NCI-H524 treated with DMSO at 0.1 percent for 48 hours (cell line): Measurements from ENCODE around the gene CGAS.
"Not testable (repeated sequence)": the region's sequence is repeated elsewhere in the genome, so short reads cannot be mapped to it uniquely, and the experiment has no call there.

ENCODE experiments used
- DNase-seq: peaks from one replicate; lab custom pipeline; 2025; lab: John Stamatoyannopoulos, UW

The CGAS gene

GRCh38 chr6:73394577-73395354 is 57.3 kb downstream of the CGAS start, which contains the start of gene DDX43:
Gene DDX43 (plus strand): TSS chr6:73394828. CDS start chr6:73394906, 78 bp downstream.
- peak; percentile 22 for DNase-seq

DNA sequence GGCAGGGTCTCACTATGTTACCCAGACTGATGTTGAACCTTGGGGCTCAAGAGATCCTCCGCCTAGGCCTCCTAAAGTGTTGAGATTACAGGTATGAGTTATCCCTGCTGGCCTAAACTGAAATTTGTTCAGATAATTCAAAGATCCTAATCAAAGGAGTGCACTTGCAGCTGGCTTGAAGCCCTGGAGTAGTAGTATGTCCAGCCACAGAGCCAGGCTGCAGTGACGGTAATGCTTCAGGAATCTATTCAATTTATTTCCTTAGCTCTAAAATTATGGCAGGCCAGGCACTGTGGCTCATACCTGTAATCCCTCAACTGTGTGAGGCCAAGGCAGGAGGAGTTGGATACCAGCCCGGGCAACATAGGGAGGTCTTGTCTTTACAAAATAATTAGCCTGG is 58.8 kb downstream of the CGAS start:
- no peak for DNase-seq

DNA sequence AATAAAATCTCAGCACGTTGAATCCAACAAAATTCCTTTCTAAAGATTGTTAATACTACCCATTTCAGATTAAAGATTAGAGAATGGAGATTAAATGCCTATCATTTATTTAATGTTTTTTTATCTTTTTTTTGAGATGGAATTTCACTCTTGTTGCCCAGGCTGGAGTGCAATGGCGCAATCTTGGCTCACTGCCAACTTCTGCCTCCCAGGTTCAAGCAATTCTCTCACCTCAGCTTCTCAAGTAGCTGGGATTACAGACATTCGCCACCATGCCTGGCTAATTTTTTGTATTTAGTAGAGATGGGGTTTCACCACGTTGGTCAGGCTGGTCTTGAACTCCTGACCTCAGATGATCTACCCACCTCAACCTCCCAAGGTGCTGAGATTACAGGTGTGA is 59.9 kb downstream of the CGAS start:
- not testable (repeated sequence) for DNase-seq

- no peak for DNase-seq
These were observed 60.4 kb downstream of the CGAS start for GRCh38 chr6:73391675-73392074.

- no peak for DNase-seq
These were observed 62.2 kb downstream of the CGAS start for GRCh38 chr6:73389854-73390253.

DNA sequence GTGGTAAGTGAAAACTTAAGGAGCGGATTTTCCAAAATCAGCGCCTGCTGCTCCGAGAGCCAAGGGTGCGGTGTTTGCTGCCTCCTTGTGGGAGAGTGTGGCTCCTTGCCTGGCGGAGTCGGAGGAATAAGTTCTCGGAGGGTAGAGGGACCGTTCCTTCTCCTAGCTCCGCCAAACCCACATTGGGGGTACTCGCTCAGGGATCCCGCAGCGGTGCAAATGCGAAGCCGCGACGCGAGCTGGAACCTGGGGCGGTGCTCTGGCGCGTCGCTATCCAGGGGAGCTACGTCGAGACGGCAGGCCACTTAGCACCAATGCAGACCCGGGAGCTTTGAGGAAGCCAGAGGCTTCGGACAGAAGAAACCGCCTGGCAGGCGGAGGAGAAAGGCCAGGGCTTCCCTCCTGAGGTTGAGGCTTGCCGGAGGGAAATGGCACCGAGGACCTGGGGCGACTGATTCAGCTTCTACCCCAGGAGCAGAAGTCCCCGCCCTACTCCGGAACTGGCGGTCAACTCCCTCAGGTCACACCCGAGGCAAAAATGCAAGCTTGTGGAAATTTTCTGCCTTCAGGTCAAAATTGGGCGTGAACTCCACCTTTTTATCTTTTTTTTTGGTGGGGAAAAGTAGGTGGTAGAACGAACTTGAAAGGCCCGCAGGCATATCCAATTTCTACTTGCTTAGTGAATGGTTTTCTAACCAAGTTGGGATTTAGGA is 63.1 kb downstream of the CGAS start:
- DNase-seq = peak; percentile 26

DNA sequence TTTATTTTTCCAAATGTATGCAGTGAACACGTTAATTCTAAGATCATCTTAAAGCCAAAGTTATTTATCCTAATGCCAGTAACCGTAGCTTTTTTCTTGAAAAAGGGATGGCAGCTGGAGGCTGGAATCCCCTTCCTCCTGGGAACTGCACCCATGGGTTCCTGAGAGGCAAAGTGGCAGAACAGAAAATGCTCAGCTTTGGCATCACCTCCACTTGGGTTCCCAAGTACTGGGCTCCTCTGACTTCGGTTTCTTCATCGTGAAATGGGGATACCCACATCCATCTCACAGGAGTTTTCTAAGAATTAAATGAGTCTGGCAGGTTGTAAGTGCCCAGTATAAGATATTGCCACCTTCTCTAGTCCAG is 63.7 kb downstream of the CGAS start:
- DNase-seq = no peak

DNA sequence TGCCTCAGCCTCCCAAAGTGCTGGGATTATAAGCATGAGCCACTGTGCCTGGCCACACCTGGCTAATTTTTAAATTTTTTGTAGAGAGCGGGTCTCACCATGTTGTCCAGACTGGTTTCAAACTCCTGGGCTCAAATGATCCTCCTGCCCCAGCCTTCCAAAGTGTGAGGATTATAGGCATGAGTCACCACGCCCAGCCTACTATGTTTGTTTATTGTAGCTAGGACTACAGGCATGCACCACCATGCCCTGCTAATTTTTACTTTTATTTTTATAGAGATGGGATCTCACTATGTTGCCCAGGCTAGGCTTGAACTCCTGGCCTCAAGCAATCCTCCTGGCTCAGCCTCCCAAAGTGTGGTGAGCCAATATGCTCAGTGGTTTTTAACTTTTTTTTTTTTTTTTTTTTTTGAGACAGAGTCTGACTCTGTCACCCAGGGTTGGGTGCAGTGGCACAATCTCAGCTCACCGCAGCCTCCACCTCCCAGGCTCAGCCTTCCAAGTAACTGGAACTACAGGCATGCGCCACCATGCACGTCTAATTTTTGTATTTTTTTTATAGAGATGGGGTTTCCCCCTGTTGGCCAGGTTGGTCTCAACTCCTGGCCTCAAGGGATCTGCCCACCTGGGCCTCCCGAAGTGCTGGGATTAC is 69.5 kb downstream of the CGAS start:
- no peak for DNase-seq

GRCh38 chr6:73381531-73381930 is 70.6 kb downstream of the CGAS start:
- not testable (repeated sequence) for DNase-seq

DNA sequence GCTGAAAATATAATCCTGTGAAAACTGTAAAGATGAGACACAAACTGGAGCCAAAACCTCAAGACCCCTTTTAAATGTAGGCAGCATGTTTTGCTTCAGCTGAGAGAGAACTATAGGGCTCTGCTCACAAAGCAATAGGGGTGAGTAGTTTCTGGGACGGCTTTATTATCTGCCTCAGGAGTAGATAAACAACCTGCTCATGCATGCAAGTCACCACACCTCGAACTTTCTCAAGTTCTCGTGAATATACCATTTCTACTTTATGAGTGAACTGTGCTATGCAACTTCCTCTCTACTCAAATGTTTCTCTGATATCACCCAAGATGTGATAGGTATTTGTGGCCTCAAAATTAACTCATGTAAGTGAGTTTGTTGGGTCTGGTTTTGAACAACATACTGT is 74.9 kb downstream of the CGAS start:
- DNase-seq = no peak

- no peak for DNase-seq
These were observed 76.9 kb downstream of the CGAS start for GRCh38 chr6:73375216-73375615.
